ENCODE data around the gene SPI1. TPM values are rescaled to one million over a fixed set of nuclear protein-coding genes. Genes with fewer than 3 reads are reported as not detected.
A peak's percentile ranks its signal among the peaks of the same experiment; 100 is the strongest.

Gene SPI1
- total RNA-seq, 4 donors from 2014 or later = 2.6 to 15.4 (median 8.8) TPM

GRCh38 chr11:47329987-47330931 is 48.1 kb downstream of the SPI1 start:
- Histone ChIP-seq H3K27ac (peak overlapping the region in 3 of 4 donors; percentile 2 to 45 (median 25)), H3K4me1 (peaks cover 0 to 34% (median 0%) of the 10 kb centered on the region in 3 donors), H3K4me3 (no peak overlapping the region), H3K27me3 (no peaks in the 10 kb centered on the region), H3K36me3 (peaks cover 0 to 32% (median 0%) of the 10 kb centered on the region in 3 donors), H3K9me3 (no peaks in the 10 kb centered on the region)
- TF ChIP-seq CTCF (IDR thresholded peaks at IDR 0.05) (peak in 2 of 6 experiments; percentile 2 to 6), POLR2A (IDR thresholded peaks at IDR 0.05) (no peak)
- WGBS, 2 donors = 53 to 65% methylated on average over 2 to 9 of the region's 16 CpGs
- intact Hi-C loops (cut with DNase I) = no loop called here
- DNase-seq = no peak

GRCh38 chr11:47329431-47329986 is 48.8 kb downstream of the SPI1 start:
- no peak for DNase-seq
- intact Hi-C loops (cut with DNase I) = no loop called here

GRCh38 chr11:47328449-47329390 is 49.6 kb downstream of the SPI1 start:
- Histone ChIP-seq H3K36me3 (peaks cover 0 to 32% (median 0%) of the 10 kb centered on the region in 3 donors), H3K9me3 (no peaks in the 10 kb centered on the region), H3K27ac (no peak overlapping the region), H3K4me3 (no peak overlapping the region), H3K27me3 (no peaks in the 10 kb centered on the region), H3K4me1 (peaks cover 0 to 34% (median 0%) of the 10 kb centered on the region in 3 donors)
- TF ChIP-seq POLR2A (IDR thresholded peaks at IDR 0.05) = no peak
- no peak for TF ChIP-seq CTCF (IDR thresholded peaks at IDR 0.05)
- 79 to 84% methylated on average over 7 to 25 of the region's 29 CpGs for WGBS, 2 donors
- no peak for DNase-seq
- intact Hi-C loops (cut with DNase I) = no loop called here

More at GRCh38 chr11:47329431-47329986, 48.8 kb downstream of the SPI1 start:
- H3K9me3 ChIP-seq = no peaks in the 10 kb centered on the region
- TF ChIP-seq POLR2A (IDR thresholded peaks at IDR 0.05) (no peak), CTCF (IDR thresholded peaks at IDR 0.05) (no peak)
- peak overlapping the region in 1 of 4 donors; percentile 25 for H3K27ac ChIP-seq
- 60 to 71% methylated on average over 2 to 6 of the region's 12 CpGs for WGBS, 2 donors
- H3K36me3 ChIP-seq = peaks cover 0 to 32% (median 0%) of the 10 kb centered on the region in 3 donors
- H3K4me3 ChIP-seq = no peak overlapping the region
- no peaks in the 10 kb centered on the region for H3K27me3 ChIP-seq
- H3K4me1 ChIP-seq = peaks cover 0 to 34% (median 0%) of the 10 kb centered on the region in 3 donors

- no peak overlapping the region for H3K27ac ChIP-seq
- peaks cover 0 to 34% (median 0%) of the 10 kb centered on the region in 3 donors for H3K4me1 ChIP-seq
- WGBS, 2 donors = 69 to 96% methylated on average over 3 of the region's 5 CpGs
- H3K27me3 ChIP-seq = no peaks in the 10 kb centered on the region
- H3K4me3 ChIP-seq = no peak overlapping the region
- intact Hi-C loops (cut with DNase I) = no loop called here
- TF ChIP-seq POLR2A (IDR thresholded peaks at IDR 0.05) (no peak), CTCF (IDR thresholded peaks at IDR 0.05) (no peak)
- peaks cover 0 to 32% (median 0%) of the 10 kb centered on the region in 3 donors for H3K36me3 ChIP-seq
- DNase-seq = no peak
- H3K9me3 ChIP-seq = no peaks in the 10 kb centered on the region
Measured at GRCh38 chr11:47327949-47328348, 50.4 kb downstream of the SPI1 start.

Measured in esophagus squamous epithelium (tissue), 5 donors.